ENCODE data around the gene IFNK.

IFNK gene

DNA sequence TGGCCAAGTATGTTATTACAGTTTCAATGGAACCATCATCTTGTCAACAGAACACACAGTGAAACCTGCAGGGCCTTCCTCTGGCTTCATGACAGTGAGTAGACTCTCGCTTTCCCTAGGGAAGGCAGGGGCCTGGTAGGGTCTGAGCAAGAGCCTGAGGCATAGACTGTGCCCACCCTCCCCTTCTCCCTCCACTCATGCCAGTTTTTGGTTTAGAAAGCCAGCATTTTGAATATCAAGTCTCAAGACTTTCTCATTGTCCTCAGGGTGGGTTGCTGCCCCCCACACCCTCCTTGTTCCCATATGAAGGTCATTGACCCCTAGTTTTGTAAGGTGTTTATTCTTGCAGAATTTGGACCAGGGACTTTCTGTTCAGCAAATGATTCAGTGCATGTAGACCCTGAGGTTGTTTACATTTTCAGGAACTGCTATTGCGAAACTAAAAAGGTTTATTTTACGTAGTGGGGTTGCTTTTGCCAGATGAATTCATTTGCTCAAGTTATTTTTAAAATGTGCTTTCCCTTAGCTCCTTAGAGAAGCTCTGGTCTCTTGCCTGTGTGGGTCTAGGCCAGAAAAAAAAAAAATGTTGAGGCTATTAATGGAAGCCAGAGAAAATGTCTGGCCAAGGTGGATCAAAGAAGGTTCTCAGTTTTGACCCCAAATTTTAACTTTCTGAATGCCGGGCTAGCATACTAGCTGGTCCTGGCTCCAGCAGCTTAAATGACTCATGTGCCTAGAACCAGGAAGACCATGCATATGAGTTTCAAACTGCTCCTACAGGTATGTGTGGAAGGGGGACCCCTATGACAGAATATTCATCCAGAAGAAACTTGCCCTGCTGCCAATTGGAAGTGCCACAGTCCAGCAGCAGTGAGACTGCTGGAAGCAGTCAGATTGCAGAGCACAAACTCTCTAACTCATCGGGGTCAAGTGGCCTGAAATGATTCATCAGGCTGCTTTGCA is 15.7 kb downstream of the IFNK start:
- DNase-seq: no peak

- DNase-seq: no peak
Measured at GRCh38 chr9:27540502-27540901, 16.4 kb downstream of the IFNK start.

- no peak for DNase-seq
Measured at GRCh38 chr9:27541740-27542139, 17.6 kb downstream of the IFNK start.

GRCh38 chr9:27542508-27542907 is 18.4 kb downstream of the IFNK start:
- no peak for DNase-seq

- DNase-seq: no peak
Measured at GRCh38 chr9:27545471-27545870, 21.4 kb downstream of the IFNK start.

- no peak for DNase-seq
Measured at GRCh38 chr9:27548055-27548741, 24.1 kb downstream of the IFNK start.

DNA sequence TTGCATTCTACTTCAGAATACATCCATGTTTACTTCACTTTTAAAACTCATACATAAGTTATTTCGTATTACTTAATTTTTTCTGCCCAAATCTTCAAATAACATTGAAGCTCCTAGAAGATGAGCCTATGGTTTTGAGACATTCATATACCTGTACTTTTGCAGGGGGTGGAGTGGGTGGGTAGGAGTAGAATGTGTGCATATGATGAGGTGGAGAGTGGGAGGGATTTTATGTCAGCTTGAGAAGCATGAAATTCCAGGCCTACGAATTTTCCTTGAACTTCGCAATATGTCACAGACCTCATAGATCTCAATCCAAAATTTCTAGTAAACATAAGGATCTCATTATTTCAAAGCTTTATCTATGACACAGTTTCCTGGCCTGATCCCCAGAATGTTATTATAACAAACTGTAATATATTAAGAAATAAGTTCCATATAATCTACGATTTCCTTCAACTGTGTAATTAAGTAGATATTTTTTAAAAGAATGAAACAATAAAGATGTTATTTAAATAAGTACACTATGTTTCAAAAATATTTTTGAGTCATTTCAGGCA is 25.2 kb downstream of the IFNK start:
- no peak for DNase-seq

DNA sequence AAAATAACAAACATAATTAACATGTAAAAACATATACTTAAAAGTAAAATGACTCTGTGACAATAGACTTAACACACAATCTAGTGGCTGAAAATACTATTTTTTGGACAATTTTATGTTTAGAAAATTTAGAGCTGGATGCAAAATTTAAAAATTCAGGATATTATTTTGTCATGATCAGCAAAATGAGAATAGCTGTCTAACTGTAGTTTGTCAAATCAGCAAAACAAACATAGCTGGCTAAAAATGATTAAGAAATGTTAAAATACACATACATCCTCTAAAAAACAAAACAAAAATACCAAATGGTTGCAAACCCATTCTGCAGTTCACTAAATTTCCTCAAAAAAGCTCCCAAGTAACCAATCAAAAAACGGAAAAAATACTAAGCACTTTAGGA is 30.6 kb downstream of the IFNK start:
- DNase-seq: no peak

- no peak for DNase-seq
Measured at GRCh38 chr9:27556470-27556869, 32.4 kb downstream of the IFNK start.

- no peak for DNase-seq
Measured at GRCh38 chr9:27558307-27558706, 34.2 kb downstream of the IFNK start.

DNA sequence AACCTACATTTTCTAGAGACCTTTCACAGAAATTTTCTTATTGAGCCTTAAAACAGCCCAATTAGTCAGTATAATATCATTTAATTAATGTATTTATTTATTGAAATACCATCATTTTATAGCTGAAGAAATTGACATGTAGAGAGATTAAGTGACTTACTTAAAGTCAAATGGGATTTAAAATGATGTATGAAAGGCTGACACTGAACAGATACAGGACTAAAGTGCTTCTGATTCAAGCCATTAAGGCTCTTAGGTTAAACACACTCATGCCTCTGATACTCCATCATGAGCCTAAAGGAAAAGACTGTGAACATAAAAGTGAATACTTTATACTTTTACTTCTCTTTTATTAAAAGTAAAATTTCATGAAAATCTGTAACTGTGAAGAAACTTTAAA is 36.4 kb downstream of the IFNK start:
- no peak for DNase-seq

GRCh38 chr9:27561685-27562084 is 37.6 kb downstream of the IFNK start:
- no peak for DNase-seq

DNA sequence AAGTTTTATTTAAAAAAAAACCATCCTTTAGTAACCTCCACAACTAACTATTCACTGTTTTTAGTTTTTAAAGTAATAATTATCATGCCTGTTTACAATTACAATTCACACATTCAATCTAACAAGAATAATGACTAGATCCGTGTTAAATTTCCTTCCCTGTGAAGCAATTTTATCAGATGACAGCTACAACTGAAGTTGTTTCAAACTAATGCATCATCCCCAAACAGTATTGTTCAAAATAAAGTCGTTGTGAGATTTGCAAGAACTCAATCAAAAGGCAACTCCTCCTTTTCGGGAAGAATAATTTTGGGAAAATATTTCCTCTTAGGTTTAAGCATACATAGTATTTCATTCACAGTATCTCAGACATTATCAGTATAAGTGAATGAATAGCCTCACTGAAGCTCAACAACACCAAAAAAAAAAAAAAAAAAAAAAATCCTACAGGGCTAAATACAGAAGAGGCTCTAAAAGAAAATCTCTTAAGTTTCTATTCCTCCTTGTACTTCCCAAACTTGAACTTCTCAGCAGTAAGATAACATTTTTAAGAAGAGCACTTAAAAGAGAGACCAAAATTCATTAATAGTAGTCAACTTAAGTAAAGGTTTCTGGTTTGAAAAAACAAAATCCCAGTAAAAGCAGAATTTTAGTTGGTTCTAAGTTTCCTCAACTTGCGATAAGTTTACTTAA is 39.8 kb downstream of the IFNK start:
- no peak for DNase-seq

- no peak for DNase-seq
Measured at GRCh38 chr9:27564670-27565069, 40.6 kb downstream of the IFNK start.

DNA sequence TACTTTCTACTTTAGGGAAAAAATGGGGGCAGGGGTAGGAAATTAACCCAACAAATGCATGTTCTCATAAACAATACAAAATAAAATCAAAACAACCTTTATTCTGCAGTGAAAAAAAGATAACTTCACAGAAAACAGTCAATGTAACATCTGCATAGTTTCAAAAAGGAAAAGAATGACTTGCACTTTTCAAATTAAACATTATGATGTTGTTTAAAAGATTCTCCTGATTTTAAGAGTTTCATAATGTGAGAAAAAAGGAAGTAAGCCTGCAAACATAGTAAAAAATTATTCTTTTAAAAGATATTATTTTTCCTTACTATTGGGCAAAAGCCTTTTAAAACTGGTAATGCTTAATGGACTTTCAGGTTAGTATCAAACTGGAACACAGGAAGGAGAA is 41.6 kb downstream of the IFNK start:
- DNase-seq: no peak

DNA sequence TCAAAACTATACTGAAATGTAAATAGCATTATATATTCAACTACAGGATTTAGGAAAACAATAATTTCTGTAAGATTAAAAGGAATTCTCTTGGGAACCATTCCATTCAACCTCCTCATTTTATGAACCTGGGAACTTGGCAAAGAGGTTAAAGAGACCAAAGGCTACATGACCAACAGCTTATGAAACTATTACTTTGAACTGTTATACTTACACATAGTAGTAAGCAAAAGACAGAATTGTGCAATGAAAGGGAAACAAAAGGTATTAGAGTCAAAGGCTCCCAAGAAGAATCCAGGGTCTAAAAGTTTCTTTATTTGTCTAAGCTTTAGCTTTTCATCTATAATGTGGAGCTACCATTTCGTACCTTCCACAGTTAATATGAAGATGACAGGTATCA is 42.0 kb downstream of the IFNK start:
- no peak for DNase-seq

DNA sequence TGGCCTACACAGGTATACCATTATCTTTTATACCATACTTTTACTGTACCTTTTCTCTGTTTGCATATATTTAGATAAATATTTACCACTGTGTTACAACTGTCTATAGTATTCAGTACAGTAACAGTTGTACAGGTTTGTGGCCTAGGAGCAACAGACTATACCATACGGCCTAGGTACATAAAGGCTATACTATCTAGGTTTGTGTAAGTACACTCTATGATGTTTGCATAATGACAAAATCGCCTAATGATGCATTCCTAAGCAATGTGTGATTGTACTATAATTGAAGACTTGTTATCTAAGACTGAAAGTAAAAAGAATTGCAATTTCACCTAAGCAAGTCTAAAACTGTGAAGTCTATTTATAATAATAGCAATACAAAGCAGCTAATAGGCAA is 45.3 kb downstream of the IFNK start:
- no peak for DNase-seq

DNA sequence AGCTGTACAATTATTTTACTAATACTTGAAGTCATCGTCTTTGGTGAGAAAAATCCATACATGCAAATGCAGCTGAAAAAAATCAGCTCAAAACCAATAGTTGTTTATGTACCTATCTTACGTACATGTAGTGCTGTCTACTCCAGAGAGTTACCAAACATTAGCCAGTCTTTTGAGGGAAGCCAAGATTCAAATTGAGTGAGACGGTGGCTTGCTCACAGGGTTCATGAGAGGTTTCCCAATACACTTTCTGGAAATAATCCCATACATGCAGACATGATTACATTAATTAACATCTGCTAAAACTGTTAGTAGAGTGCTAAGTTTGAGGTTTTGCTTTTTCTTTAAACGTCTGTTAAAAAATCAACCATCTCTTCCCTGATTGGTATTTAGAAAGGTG is 46.9 kb downstream of the IFNK start:
- no peak for DNase-seq

GRCh38 chr9:27572061-27572460 is 48.0 kb downstream of the IFNK start:
- DNase-seq: no peak

GRCh38 chr9:27572566-27572917 is 48.5 kb downstream of the IFNK start:
- DNase-seq: peak; percentile 46

GRCh38 chr9:27572918-27573633 is 49.0 kb downstream of the IFNK start, which contains the start of gene C9orf72:
Gene C9orf72 (minus strand): TSS chr9:27573481. CDS start chr9:27567120, 6,361 bp downstream.
- peak; percentile 83 for DNase-seq

Measured in NK-92 treated with Interleukin-12 subunit alpha and Interleukin-12 subunit beta, amount 100 ng/mL, for 24 hours (cell line).